PC-9 (cell line): Measurements from ENCODE around the gene MPL. TPM values are rescaled to one million over a fixed set of nuclear protein-coding genes. Genes with fewer than 3 reads are reported as not detected.

Experiments used
- BruUV-seq: library from RNA; stranded (reverse); fragments of 400-500 nt; replicated peaks from 2 replicates; lab custom pipeline; 2021; lab: Mats Ljungman, UMichigan
- CTCF ChIA-PET: fragments of 300-600 bp; sonication (Branson Sonifier 250); formaldehyde crosslinking; loops from one replicate; lab custom pipeline; 2022; ENCODE audit warnings: antibody characterized with exemption; lab: Charles Lee
- POLR2A ChIA-PET: fragments of 300-600 bp; sonication (Branson Sonifier 250); formaldehyde crosslinking; loops from one replicate; lab custom pipeline; 2022; ENCODE audit warnings: antibody characterized with exemption; ENCODE audit not compliant: unreplicated experiment; lab: Charles Lee
- DNase-seq, 2 experiments: peaks; one replicate each; pipeline versions ENCODE4 v3.0.0 to v3.0.0-alpha.2; 2015 to 2022; ENCODE audit warnings: mixed read lengths in 1 of 2
- H2AFZ ChIP-seq: fragments of 200-600 bp; sonication (generic); 2 replicates; pipeline ENCODE4 v1.8.1; 2017; ENCODE audit warnings: antibody characterized with exemption
- H3F3A ChIP-seq: fragments of 200-600 bp; sonication (generic); 2 replicates; pipeline ENCODE4 v1.8.1; 2017; ENCODE audit warnings: antibody characterized with exemption, mild to moderate bottlenecking, low read depth; ENCODE audit not compliant: insufficient read depth
- H3K27ac ChIP-seq: fragments of 200-600 bp; sonication (generic); 2 replicates; pipeline ENCODE4 v1.6.1; 2016; ENCODE audit warnings: mixed run types
- H3K27me3 ChIP-seq: fragments of 200-600 bp; sonication (generic); 2 replicates; pipeline ENCODE4 v1.6.1; 2016; ENCODE audit warnings: low read depth, mixed run types; ENCODE audit not compliant: insufficient read depth
- H3K36me3 ChIP-seq: fragments of 200-600 bp; sonication (generic); 2 replicates; pipeline ENCODE4 v1.6.1; 2016; ENCODE audit warnings: low read depth, mixed run types
- H3K4me1 ChIP-seq: fragments of 200-600 bp; sonication (generic); replicated peaks from 2 replicates; pipeline ENCODE4 v1.6.1; 2016; ENCODE audit warnings: mixed run types; ENCODE audit not compliant: insufficient read depth
- H3K4me2 ChIP-seq: fragments of 200-600 bp; sonication (generic); 2 replicates; pipeline ENCODE4 v1.6.1; 2017; ENCODE audit warnings: mixed run types
- H3K4me3 ChIP-seq: fragments of 200-600 bp; sonication (generic); 2 replicates; pipeline ENCODE4 v1.6.1; 2016; ENCODE audit warnings: mixed run types
- H3K79me2 ChIP-seq: fragments of 200-600 bp; sonication (generic); 2 replicates; pipeline ENCODE4 v1.6.1; 2017; ENCODE audit warnings: low read depth, mixed run types
- H3K9me2 ChIP-seq: fragments of 200-600 bp; sonication (generic); 2 replicates; pipeline ENCODE4 v1.8.1; 2017; ENCODE audit warnings: mild to moderate bottlenecking; ENCODE audit not compliant: insufficient read depth
- H3K9me3 ChIP-seq: fragments of 200-600 bp; sonication (generic); 2 replicates; pipeline ENCODE4 v1.8.1; 2016; ENCODE audit warnings: low read depth; ENCODE audit not compliant: insufficient read depth
- H4K20me1 ChIP-seq: fragments of 200-600 bp; sonication (generic); 2 replicates; pipeline ENCODE4 v1.8.1; 2017; ENCODE audit not compliant: insufficient read depth
- EZH2 ChIP-seq: fragments of 200-600 bp; sonication (generic); IDR thresholded peaks from 2 replicates; pipeline ENCODE4 v1.8.0; 2017; ENCODE audit warnings: antibody characterized with exemption, low read depth
- intact Hi-C: fragments of 100-400 bp; cut with micrococcal nuclease; formaldehyde crosslinking; loops from one replicate; pipeline ENCODE4 v1.10.0; 2022; ENCODE audit not compliant: unreplicated experiment
- total RNA-seq: library from RNA; stranded (reverse); gene quantifications from 2 replicates; pipeline ENCODE4 v1.2.3, GENCODE V29; 2021
- TF ChIP-seq, protein P1 (sequence below): fragments of 200-600 bp; sonication (generic); conservative IDR thresholded peaks from 2 replicates; pipeline ENCODE4 v1.6.1; 2017; ENCODE audit warnings: mixed run types, antibody characterized with exemption, mild to moderate bottlenecking, moderate library complexity

MPL gene
- total RNA-seq, 1 experiment from 2014 or later, result 0.76 TPM

DNA sequence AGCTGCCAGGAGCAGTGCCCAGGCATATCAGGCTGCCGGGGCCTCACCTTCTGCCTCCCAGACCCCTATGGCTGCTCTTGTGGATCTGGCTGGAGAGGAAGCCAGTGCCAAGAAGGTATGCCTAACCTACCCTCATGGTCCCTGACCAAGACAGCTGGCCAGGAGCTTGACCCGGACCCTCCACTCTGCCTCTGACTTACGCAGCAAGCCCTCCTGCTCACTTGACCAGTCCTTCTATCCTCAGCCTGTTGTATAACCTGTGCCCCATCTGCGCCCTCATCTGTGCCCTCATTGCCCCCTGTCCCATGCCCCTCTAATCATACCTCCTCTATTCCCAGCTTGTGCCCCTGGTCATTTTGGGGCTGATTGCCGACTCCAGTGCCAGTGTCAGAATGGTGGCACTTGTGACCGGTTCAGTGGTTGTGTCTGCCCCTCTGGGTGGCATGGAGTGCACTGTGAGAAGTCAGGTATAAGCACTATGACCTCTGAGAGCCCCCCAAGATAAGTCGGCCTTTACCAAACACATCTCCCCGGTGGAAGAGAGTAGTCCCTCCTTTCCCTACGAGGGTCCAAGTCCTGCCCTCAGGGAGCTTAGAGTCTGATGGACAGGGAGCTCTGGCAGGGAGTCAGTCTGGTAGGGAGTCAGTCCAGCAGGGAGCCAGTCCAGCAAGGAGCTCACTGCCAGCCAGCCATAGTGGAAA is 30.0 kb upstream of the MPL start:
- H3K79me2 ChIP-seq, result no peaks in the 10 kb centered on the region
- POLR2A ChIA-PET, result interaction anchor here (0.6 kb wide), 1 partner anchor 12 kb away, joined by 12 read pairs; no protein-coding TSS in a partner anchor
- CTCF ChIA-PET, result no interaction called here
- H2AFZ ChIP-seq, result no peak overlapping the region
- no peaks in the 10 kb centered on the region for H3K9me3 ChIP-seq
- H3K9me2 ChIP-seq, result no peaks in the 10 kb centered on the region
- no peak overlapping the region for H3K4me2 ChIP-seq
- TF ChIP-seq EZH2, result no peak
- TF ChIP-seq, protein P1, sequence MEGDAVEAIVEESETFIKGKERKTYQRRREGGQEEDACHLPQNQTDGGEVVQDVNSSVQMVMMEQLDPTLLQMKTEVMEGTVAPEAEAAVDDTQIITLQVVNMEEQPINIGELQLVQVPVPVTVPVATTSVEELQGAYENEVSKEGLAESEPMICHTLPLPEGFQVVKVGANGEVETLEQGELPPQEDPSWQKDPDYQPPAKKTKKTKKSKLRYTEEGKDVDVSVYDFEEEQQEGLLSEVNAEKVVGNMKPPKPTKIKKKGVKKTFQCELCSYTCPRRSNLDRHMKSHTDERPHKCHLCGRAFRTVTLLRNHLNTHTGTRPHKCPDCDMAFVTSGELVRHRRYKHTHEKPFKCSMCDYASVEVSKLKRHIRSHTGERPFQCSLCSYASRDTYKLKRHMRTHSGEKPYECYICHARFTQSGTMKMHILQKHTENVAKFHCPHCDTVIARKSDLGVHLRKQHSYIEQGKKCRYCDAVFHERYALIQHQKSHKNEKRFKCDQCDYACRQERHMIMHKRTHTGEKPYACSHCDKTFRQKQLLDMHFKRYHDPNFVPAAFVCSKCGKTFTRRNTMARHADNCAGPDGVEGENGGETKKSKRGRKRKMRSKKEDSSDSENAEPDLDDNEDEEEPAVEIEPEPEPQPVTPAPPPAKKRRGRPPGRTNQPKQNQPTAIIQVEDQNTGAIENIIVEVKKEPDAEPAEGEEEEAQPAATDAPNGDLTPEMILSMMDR, result no peak
- H3K4me1 ChIP-seq, result no peaks in the 10 kb centered on the region
- no peaks in the 10 kb centered on the region for H3F3A ChIP-seq
- no peak overlapping the region for H3K4me3 ChIP-seq
- BruUV-seq, result no TSS peak
- no peaks in the 10 kb centered on the region for H3K27me3 ChIP-seq
- DNase-seq, result no peak
- no peak overlapping the region for H3K27ac ChIP-seq
- intact Hi-C loops, result no loop called here
- H3K36me3 ChIP-seq, result no peaks in the 10 kb centered on the region
- no peaks in the 10 kb centered on the region for H4K20me1 ChIP-seq

DNA sequence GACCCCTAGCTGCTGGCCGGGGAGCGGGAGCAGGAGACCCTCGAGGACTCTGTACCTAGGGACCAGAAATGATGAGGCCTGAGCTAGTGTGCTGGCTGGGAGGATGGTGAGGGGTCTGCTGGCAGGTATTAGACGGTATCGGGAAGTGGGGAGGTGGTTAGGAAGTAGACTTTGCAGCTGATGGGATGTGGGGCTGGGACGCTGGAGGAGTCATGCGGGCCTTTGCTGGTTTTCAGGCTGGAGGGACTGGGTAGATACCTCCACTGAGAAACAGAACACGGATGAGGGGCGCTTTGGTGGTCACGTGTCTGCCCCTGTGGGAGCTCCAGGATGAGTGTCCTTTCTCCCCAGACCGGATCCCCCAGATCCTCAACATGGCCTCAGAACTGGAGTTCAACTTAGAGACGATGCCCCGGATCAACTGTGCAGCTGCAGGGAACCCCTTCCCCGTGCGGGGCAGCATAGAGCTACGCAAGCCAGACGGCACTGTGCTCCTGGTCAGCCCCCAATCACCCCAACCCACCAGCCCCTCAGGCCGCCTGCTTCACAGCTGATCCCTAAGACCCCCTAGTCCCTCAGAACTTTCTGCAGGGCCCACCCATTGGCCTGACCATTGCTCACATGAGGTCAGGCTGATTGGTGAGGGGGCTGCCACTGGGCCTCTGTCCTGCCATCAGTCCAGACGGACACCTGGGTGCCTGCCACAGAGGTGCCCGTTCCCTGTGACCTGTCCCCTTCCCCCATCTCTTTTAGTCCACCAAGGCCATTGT is 28.8 kb upstream of the MPL start:
- DNase-seq, result no peak

DNA sequence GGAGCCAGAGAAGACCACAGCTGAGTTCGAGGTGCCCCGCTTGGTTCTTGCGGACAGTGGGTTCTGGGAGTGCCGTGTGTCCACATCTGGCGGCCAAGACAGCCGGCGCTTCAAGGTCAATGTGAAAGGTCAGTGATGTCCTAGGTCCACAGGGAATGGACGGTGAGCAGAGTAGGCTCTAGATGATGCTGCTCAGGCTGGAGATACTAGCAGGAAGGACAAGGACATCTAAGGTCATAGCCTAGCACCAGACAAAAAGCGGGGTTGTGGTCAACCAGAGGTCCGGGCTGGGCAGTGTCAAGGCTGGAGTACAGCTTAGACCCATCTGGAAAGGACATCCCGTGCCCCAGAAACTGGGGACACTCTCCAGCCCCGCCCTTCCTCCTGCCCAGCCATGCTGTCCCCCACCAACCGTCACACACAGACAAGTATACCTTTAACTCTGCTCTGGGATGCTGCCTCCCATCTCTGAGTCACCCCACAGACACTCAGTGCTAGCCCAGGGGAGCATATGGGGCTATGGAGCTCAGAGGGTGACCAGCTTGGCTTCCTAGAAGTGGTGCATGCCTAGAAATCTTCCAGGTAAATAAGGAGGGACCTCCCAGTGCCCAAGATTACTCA is 28.1 kb upstream of the MPL start:
- no peak for DNase-seq
- H3K4me1 ChIP-seq, result peaks cover 8% of the 10 kb centered on the region; the same call in 1 of the 2 replicates
- CTCF ChIA-PET, result interaction anchor here (0.8 kb wide), 1 partner anchor 24 kb away, joined by 3 read pairs; the partner anchor contains the start of gene C1orf210

More for the DNA sequence above, 28.8 kb upstream of the MPL start:
- Histone ChIP-seq H4K20me1 (no peaks in the 10 kb centered on the region), H3K4me2 (no peak overlapping the region), H3K27ac (no peak overlapping the region), H2AFZ (no peak overlapping the region), H3K9me2 (no peaks in the 10 kb centered on the region), H3K9me3 (no peaks in the 10 kb centered on the region), H3K4me1 (peaks cover 4% of the 10 kb centered on the region; the same call in 1 of the 2 replicates), H3K27me3 (no peaks in the 10 kb centered on the region), H3F3A (no peaks in the 10 kb centered on the region), H3K36me3 (no peaks in the 10 kb centered on the region), H3K79me2 (no peaks in the 10 kb centered on the region), H3K4me3 (no peak overlapping the region)
- TF ChIP-seq EZH2, result no peak
- TF ChIP-seq, protein P1, result no peak
- no TSS peak for BruUV-seq
- ChIA-PET POLR2A (no interaction called here), CTCF (interaction anchor here (0.6 kb wide), 1 partner anchor 75 kb away, joined by 6 read pairs; no protein-coding TSS in a partner anchor)
- intact Hi-C loops, result no loop called here

More for the DNA sequence above, 28.1 kb upstream of the MPL start:
- Histone ChIP-seq H3K9me3 (no peaks in the 10 kb centered on the region), H4K20me1 (no peaks in the 10 kb centered on the region), H3K9me2 (no peaks in the 10 kb centered on the region), H3F3A (no peaks in the 10 kb centered on the region), H3K27ac (no peak overlapping the region), H3K4me2 (no peak overlapping the region), H3K36me3 (no peaks in the 10 kb centered on the region), H3K4me3 (no peak overlapping the region), H3K79me2 (no peaks in the 10 kb centered on the region), H2AFZ (no peak overlapping the region), H3K27me3 (no peaks in the 10 kb centered on the region)
- BruUV-seq, result no TSS peak
- intact Hi-C loops, result no loop called here
- TF ChIP-seq EZH2, result no peak
- TF ChIP-seq, protein P1, result no peak
- POLR2A ChIA-PET, result interaction anchor here (0.6 to 0.7 kb wide), 2 partner anchors 137 to 172 kb away, joined by 3 read pairs; no protein-coding TSS in a partner anchor
